NCI-H82 treated with DMSO at 0.1 percent for 48 hours (cell line): ENCODE data around the gene TNFRSF1B.

Source experiments
- DNase-seq: peaks from one replicate; lab custom pipeline; 2025; ENCODE audit not compliant: unreplicated experiment; lab: John Stamatoyannopoulos, UW

Gene TNFRSF1B

GRCh38 chr1:12157366-12158231 lies 9.2 kb upstream of the TNFRSF1B start:
- DNase-seq: no peak

DNA sequence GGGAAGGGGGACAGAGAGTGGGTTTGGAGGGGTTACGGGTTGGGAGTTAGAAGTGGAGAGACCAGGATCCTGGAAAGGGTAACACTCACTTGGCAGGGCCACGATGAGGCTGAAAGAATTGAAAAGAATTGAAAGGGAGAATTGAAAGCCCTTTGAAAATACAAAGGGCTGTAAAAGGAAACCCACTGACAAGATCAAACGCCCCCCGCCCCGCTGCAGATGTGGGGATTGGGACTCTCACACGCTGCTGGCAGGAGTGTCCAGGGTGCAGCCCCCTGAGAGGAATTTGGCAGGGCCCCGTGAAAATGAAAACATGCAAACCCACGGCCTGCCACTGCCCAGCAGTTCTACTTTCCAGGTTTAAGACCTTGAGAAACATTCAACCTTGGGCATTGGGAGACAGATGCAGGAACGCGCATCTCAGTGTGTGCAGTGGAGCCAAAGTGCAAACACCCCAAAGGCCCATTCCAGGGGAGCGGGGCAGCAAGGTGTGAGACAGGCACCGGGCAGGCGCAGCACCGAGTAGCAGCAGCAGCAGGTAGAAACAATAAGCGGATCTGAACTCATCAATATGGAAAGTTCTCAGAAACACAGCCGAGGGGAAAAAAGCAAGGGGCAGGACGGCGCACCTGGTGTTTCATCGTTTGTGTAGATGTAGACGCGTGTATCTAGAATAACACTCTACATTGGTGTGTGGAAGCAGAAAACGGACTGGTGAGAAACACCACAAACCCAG lies 8.3 kb upstream of the TNFRSF1B start:
- DNase-seq: no peak

- no peak for DNase-seq
These were observed 7.0 kb upstream of the TNFRSF1B start for GRCh38 chr1:12159816-12160215.

GRCh38 chr1:12161324-12161661 lies 5.5 kb upstream of the TNFRSF1B start:
- no peak for DNase-seq

- no peak for DNase-seq
These were observed 4.9 kb upstream of the TNFRSF1B start for GRCh38 chr1:12161662-12162458.

- DNase-seq: no peak
These were observed 4.2 kb upstream of the TNFRSF1B start for GRCh38 chr1:12162459-12163137.

DNA sequence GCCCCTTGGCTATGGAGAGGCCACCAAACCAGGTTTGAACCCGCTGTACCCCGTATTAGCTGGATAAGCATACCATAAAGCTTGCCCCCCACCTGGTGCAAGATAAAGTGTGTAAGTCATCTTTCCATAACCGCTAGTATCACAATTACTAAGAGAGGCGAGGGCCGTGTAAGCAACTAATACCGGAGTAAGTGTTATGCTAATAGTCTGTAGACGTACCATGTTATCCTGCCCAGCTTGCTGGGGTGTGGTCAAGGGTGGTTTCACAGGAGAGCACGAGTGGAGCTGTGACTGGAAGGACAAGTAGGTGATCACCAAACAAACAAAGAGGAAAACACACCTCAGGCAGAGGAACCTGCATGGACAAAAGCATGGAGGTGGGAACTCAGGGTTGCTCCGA lies 3.6 kb upstream of the TNFRSF1B start:
- DNase-seq: no peak

- no peak for DNase-seq
These were observed 2.6 kb upstream of the TNFRSF1B start for GRCh38 chr1:12164210-12164609.

- no peak for DNase-seq
These were observed 1.4 kb upstream of the TNFRSF1B start for GRCh38 chr1:12165342-12165741.

GRCh38 chr1:12167493-12168429 lies 970 bp downstream of the TNFRSF1B start:
- no peak for DNase-seq

- no peak for DNase-seq
These were observed 1.8 kb downstream of the TNFRSF1B start for GRCh38 chr1:12168451-12169160.

DNA sequence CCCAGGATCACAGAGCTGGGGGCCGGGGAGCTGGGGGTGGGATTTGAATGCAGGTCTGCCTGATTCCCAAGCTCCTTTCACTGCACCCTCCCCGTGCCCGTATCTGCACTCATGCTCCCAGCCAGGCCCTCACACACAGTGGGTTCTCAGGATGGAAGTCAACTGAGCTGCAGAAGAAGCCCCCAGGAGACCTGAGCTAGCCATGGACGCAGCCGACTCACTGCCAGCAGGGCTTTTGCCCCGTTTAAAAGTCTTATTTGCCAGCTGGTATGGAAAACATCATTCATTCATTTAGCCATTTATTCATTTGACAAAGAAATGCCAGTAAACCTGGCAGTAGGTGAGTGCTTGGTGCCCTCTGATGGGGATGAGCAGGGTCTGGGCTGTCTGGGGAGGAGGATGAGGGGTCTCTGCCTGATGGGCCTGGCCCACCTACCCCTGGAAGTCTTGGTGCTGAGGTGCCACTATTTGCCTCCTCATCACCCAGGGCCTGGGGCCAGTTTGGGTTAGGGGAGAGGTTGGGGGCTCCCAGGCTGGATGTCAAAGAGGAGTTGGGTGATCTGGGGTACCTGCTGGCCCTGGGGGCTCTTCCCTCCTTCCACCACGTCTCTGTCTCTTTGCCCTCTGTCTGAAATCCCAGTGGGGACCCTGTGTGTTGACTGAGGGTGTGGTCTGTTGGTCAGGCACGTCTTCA lies 2.8 kb downstream of the TNFRSF1B start:
- no peak for DNase-seq

DNA sequence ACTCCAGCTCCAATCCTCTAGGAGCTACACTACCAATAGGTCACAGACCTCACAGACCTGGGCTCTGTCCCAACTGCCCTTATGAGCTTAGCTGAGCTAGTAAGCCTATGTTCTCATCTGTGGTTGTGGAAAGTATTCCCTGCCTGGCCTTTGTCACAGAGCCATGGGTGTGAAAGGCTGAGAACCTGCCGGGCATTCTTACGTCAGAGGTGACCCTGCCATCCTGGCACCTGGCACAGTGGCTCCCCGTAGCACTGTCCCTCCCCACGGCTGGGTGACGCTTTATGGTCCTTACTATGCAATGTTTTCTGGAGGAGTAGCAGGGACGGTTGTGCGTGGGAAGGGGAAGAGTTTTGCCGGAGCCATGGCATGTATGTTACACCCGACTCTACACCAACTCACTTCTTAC lies 3.5 kb downstream of the TNFRSF1B start:
- DNase-seq: no peak

DNA sequence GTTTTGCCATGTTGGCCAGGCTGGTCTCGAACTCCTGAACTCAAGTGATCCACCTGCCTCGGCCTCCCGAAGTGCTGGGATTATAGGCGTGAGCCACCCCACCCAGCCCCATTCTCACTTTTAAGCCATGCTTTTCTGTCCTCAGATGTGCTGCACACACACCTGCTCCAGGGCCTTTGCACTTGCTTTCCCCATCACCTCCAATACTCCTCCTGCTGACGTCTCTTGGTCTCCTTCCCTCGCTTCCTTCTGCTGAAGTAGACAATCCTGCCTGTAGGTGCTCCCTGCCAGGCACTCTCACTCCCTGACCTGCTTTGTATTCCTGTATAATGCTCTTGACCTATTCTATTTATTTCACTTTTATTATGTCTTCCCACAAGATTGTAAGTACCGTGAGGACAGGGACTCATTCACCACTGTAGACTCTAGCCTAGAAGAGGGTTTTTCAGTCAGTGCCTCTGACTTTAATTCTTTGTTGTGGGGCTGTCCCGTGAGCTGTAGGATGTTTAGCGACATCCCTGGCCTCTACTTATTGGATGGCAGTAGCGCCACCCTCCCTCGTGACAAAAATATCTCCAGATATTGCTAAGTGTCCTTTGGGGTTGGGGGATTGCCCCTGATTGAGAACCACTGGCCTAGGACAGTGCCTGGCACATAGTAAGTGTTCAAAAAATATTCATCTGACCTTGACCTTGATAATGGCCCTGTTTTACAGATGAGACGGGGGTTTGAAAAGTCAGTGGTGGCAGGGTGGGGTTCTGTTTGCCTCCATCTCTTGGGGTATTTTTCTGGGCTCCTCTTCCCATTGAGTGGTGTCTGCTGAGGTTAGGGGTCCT lies 4.6 kb downstream of the TNFRSF1B start:
- DNase-seq: no peak

DNA sequence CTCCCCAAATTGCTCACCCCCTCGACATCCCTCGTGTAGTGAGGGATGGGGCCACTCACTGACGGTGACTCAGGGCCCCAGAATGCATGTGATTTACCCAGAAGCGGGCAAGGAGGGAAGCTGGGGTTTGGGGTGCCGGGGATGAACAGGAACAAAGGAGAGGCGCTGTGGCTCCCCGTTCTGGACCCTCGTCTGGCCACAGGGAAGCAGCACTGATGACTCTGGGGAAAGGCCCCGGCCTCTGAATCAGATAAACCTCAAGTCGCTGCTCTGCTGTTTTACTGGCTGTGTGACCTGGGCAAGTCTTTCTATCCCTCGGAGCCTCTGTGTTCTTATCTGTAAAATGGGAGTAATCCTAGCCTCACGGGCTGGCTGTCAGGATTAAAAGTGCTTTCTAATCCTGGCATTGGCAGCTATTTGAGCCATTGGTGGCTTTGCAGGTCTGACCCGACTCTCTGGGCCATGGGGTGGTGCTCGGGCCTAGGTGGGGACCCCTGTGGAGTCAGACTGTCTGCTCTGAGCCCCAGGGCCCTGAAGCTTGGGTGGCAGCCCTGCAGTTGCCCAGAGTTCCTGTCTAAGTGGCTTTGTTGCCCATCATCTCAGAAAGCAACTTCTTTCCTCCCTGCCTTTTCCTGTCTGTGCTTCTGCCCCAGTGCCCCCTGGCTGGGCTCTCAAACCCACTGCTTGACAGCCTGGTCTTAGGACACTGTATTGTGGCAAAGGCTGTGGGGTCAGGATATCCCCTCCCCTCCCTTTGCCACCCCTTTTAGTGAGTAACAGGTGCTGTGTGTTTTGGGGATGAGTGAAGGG lies 5.5 kb downstream of the TNFRSF1B start:
- DNase-seq: no peak

DNA sequence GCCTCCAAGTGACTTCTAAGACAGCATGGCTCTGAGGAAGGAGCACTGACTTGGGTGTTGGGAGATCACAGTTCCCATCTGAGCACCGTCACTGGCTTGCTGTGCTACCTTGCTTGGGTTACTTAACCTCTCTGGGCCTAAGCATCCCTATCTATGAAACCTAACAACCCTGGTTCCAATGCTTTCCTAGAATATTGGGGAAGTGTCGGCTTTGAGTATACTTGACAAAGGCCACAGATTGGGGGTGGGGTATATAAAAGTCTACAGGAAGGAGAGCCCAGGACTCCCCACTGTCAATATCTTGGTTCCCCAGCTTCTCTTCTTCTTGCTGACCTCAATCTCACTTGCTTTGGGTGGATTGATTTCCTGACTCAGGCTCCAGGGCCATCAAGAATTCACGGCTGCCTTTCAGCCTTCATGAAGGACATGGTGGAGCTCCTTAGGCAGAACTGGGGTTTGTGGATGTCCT lies 6.3 kb downstream of the TNFRSF1B start:
- DNase-seq: no peak

DNA sequence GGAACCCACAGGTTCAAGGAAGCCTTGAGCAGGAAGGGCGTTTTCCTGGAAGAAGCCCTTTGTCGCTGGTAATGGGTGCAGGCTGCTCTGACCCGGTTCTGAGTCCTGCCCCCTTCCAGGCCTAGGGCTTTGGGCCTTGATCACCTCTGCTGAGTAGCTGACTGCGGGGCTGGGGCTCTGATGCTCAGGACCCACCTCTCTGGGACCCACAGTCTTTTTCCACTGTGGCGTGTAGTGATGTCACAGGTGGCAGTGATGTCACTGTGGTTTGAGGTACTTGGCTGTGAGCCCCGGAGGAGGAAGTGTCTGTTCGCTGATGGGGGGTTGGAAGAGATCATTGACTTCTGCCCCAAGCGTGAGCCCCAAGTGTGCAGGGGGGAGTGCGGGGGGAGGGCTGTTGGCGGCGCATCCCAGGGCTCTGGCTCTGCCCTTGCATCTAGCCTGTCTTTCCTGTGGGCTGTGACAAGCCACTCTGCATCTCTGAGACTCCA lies 6.9 kb downstream of the TNFRSF1B start:
- no peak for DNase-seq
